HG03064 (cell line): Measurements from ENCODE around the gene NUP54.

Experiments used
- ATAC-seq: cut with Tn5 transposase; IDR thresholded peaks from one replicate; pipeline ENCODE4 v1.9.1; 2021; ENCODE audit warnings: low read depth; ENCODE audit not compliant: unreplicated experiment

The NUP54 gene

GRCh38 chr4:76148142-76148865 is at the start of gene NUP54:
TSS of gene NUP54 (minus strand) at chr4:76148397. CDS start at chr4:76148374, 23 bp downstream.
- ATAC-seq, result peak; percentile 99

GRCh38 chr4:76197031-76197743 is 49.0 kb upstream of the NUP54 start:
- no peak for ATAC-seq

- no peak for ATAC-seq
Measured at GRCh38 chr4:76196376-76196775, 48.2 kb upstream of the NUP54 start.

GRCh38 chr4:76195326-76195725 is 47.1 kb upstream of the NUP54 start:
- ATAC-seq, result no peak

- no peak for ATAC-seq
Measured at GRCh38 chr4:76194325-76194724, 46.1 kb upstream of the NUP54 start.

- ATAC-seq, result no peak
Measured at GRCh38 chr4:76192236-76192635, 44.0 kb upstream of the NUP54 start.

GRCh38 chr4:76188557-76188956 is 40.4 kb upstream of the NUP54 start:
- ATAC-seq, result no peak

GRCh38 chr4:76188149-76188548 is 40.0 kb upstream of the NUP54 start:
- no peak for ATAC-seq

- no peak for ATAC-seq
Measured at GRCh38 chr4:76187152-76187551, 39.0 kb upstream of the NUP54 start.

GRCh38 chr4:76182463-76182862 is 34.3 kb upstream of the NUP54 start:
- no peak for ATAC-seq

- ATAC-seq, result peak; percentile 81
Measured at GRCh38 chr4:76179398-76180318, 31.5 kb upstream of the NUP54 start.

- ATAC-seq, result no peak
Measured at GRCh38 chr4:76178296-76178695, 30.1 kb upstream of the NUP54 start.

GRCh38 chr4:76177709-76178108 is 29.5 kb upstream of the NUP54 start:
- ATAC-seq, result no peak

- ATAC-seq, result no peak
Measured at GRCh38 chr4:76175336-76175735, 27.1 kb upstream of the NUP54 start.

- no peak for ATAC-seq
Measured at GRCh38 chr4:76174216-76174615, 26.0 kb upstream of the NUP54 start.

- no peak for ATAC-seq
Measured at GRCh38 chr4:76168688-76169087, 20.5 kb upstream of the NUP54 start.

GRCh38 chr4:76166480-76166879 is 18.3 kb upstream of the NUP54 start:
- no peak for ATAC-seq

GRCh38 chr4:76160355-76160754 is 12.2 kb upstream of the NUP54 start:
- ATAC-seq, result no peak

GRCh38 chr4:76156635-76157034 is 8.4 kb upstream of the NUP54 start:
- no peak for ATAC-seq

- no peak for ATAC-seq
Measured at GRCh38 chr4:76155979-76156378, 7.8 kb upstream of the NUP54 start.

GRCh38 chr4:76153356-76153755 is 5.2 kb upstream of the NUP54 start:
- no peak for ATAC-seq
